Activated CD4-positive, alpha-beta memory T cell treated with anti-CD3 and anti-CD28 coated beads, Interleukin-2, amount 10 ng/mL, durations not matched to agents 7 days and 5 days (primary cell): ENCODE measurements around the gene DYSF. TPM values are rescaled to one million over a fixed set of nuclear protein-coding genes. Genes with fewer than 3 reads are reported as not detected.

Source experiments
- CTCF ChIA-PET: fragments of 350-600 bp; sonication (Branson Sonifier 250); formaldehyde crosslinking; loops from one replicate; lab custom pipeline; 2021; ENCODE audit warnings: antibody characterized with exemption, inconsistent platforms; lab: Charles Lee
- POLR2A ChIA-PET: fragments of 350-600 bp; sonication (Branson Sonifier 250); formaldehyde crosslinking; loops from one replicate; lab custom pipeline; 2021; ENCODE audit warnings: antibody characterized with exemption; lab: Charles Lee
- DNase-seq: peaks from one replicate; pipeline ENCODE4 v3.0.0-alpha.2; 2020
- H3K27ac Mint-ChIP-seq: one replicate; pipeline ENCODE4 v1.8.0; 2021; ENCODE audit warnings: mild to moderate bottlenecking, mixed read lengths
- H3K27me3 Mint-ChIP-seq: one replicate; pipeline ENCODE4 v1.8.0; 2021; ENCODE audit warnings: mixed read lengths
- H3K36me3 Mint-ChIP-seq: one replicate; pipeline ENCODE4 v1.8.0; 2021; ENCODE audit warnings: low read depth, mixed read lengths
- H3K4me1 Mint-ChIP-seq: one replicate; pipeline ENCODE4 v1.8.0; 2021; ENCODE audit warnings: mixed read lengths
- H3K4me3 Mint-ChIP-seq: one replicate; pipeline ENCODE4 v1.8.0; 2021; ENCODE audit warnings: mild to moderate bottlenecking, mixed read lengths
- H3K9me3 Mint-ChIP-seq: one replicate; pipeline ENCODE4 v1.8.0; 2021; ENCODE audit warnings: mixed read lengths
- total RNA-seq, 2 experiments: library from RNA; stranded (reverse); gene quantifications; one replicate each; pipeline ENCODE4 v1.2.3, GENCODE V29; 2021

Gene DYSF
- total RNA-seq, 2 experiments from 2014 or later = not detected

DNA sequence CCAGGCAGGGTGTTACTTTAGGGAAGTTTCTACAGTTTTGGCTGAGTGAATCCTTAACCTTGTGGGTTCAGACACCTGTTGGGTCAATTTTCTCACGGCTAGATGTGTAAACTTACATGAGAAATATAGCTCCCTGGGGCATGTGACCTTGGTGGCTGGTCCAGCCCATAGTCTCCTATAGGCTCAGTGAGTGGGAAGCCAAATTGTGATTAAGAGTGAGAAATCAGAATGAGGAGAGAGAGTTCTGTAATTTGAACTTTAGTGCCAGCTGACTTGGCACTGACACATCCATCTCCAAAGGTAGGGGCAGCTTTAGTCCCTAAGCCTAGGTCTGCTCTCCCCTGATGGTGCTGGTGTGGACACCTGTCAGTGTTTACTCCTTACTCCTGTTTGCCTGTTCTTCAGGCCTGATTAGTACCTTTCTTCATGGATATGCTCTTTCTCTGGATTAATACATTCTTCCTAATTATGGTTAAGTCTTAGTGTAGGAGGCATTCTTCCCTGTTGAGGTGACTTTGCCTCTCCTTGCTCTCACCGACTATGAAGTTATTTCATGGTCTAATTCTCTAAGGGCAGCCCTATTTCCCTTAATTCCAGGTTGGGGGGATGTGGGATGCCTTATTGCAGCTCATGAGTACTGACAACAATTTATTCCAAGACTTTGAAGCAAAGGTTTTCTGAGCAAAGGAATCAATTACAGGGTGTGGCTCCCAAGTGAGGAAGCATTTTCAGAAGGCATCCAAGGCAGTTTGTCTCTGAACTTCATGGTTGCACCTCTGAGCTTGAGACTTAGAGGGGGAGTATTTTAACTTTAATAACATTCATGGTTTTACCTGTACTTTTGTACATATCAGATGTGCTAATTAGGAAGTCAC is 177.3 kb downstream of the DYSF start:
- ChIA-PET CTCF (no interaction called here), POLR2A (no interaction called here)
- H3K4me3 Mint-ChIP-seq = no peak overlapping the region
- H3K9me3 Mint-ChIP-seq = no peaks in the 10 kb centered on the region
- no peaks in the 10 kb centered on the region for H3K36me3 Mint-ChIP-seq
- no peak overlapping the region for H3K27ac Mint-ChIP-seq
- H3K27me3 Mint-ChIP-seq = peaks cover 20% of the 10 kb centered on the region
- no peaks in the 10 kb centered on the region for H3K4me1 Mint-ChIP-seq
- no peak for DNase-seq

- Mint-ChIP-seq H3K4me3 (no peak overlapping the region), H3K9me3 (no peaks in the 10 kb centered on the region), H3K36me3 (no peaks in the 10 kb centered on the region), H3K27me3 (peaks cover 20% of the 10 kb centered on the region), H3K27ac (no peak overlapping the region), H3K4me1 (no peaks in the 10 kb centered on the region)
- no peak for DNase-seq
- ChIA-PET CTCF (no interaction called here), POLR2A (no interaction called here)
Observed at GRCh38 chr2:71631411-71631931, 178.1 kb downstream of the DYSF start.

- CTCF ChIA-PET = no interaction called here
- peaks cover 12% of the 10 kb centered on the region for H3K27me3 Mint-ChIP-seq
- POLR2A ChIA-PET = no interaction called here
- no peak overlapping the region for H3K27ac Mint-ChIP-seq
- no peak for DNase-seq
- no peaks in the 10 kb centered on the region for H3K36me3 Mint-ChIP-seq
- no peaks in the 10 kb centered on the region for H3K4me1 Mint-ChIP-seq
- H3K4me3 Mint-ChIP-seq = no peak overlapping the region
- H3K9me3 Mint-ChIP-seq = no peaks in the 10 kb centered on the region
Observed at GRCh38 chr2:71633086-71633485, 179.7 kb downstream of the DYSF start.

DNA sequence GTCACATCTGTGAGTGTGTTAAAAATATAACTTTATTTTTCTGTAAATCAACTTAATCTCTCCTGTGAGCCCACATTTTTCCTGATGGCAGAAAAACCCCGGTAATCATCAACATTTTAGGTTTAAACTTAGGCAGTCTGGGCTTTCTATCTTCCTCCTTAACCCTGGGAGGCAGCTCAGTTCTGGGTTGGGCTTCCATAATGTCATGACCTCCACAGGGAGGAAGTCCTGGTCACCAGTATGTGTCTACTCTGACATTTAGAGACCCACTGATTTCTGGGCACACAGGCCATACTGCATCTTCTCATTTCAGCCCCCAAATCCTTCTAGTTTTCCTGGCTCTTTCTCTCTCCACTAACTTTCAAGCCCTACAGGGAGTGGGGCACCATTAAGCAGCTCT is 181.2 kb downstream of the DYSF start:
- H3K4me1 Mint-ChIP-seq = no peaks in the 10 kb centered on the region
- DNase-seq = no peak
- H3K9me3 Mint-ChIP-seq = no peaks in the 10 kb centered on the region
- H3K4me3 Mint-ChIP-seq = no peak overlapping the region
- no peak overlapping the region for H3K27ac Mint-ChIP-seq
- H3K36me3 Mint-ChIP-seq = no peaks in the 10 kb centered on the region
- H3K27me3 Mint-ChIP-seq = peaks cover 6% of the 10 kb centered on the region
- ChIA-PET POLR2A (no interaction called here), CTCF (no interaction called here)

- Mint-ChIP-seq H3K27ac (no peak overlapping the region), H3K36me3 (no peaks in the 10 kb centered on the region), H3K9me3 (no peaks in the 10 kb centered on the region), H3K4me1 (no peaks in the 10 kb centered on the region), H3K4me3 (no peak overlapping the region), H3K27me3 (peaks cover 3% of the 10 kb centered on the region)
- ChIA-PET CTCF (no interaction called here), POLR2A (no interaction called here)
- DNase-seq = no peak
Observed at GRCh38 chr2:71635798-71636197, 182.4 kb downstream of the DYSF start.

DNA sequence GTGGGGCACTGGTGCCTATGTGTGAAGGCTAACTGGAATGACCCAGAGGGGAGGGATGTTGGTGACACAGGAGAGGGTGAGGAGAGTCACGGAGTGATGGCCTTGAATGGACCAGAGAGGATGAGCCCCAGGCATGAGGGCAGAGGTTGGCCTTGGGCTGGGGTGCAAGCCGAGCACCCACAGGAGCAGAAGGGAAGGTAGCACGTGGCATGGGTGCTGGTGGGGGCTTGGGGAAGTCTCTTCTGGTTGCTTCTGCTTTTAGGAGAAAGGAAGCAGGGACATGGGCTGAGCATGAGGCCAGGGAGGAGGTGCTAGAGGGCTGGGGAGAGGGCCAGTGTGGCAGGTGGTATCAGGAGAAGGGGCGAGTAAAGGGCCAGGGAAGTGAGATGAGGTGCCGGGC is 183.8 kb downstream of the DYSF start:
- H3K36me3 Mint-ChIP-seq = no peaks in the 10 kb centered on the region
- no peaks in the 10 kb centered on the region for H3K9me3 Mint-ChIP-seq
- no peaks in the 10 kb centered on the region for H3K4me1 Mint-ChIP-seq
- H3K27ac Mint-ChIP-seq = no peak overlapping the region
- POLR2A ChIA-PET = no interaction called here
- peaks cover 4% of the 10 kb centered on the region for H3K27me3 Mint-ChIP-seq
- no peak overlapping the region for H3K4me3 Mint-ChIP-seq
- CTCF ChIA-PET = no interaction called here
- DNase-seq = no peak

DNA sequence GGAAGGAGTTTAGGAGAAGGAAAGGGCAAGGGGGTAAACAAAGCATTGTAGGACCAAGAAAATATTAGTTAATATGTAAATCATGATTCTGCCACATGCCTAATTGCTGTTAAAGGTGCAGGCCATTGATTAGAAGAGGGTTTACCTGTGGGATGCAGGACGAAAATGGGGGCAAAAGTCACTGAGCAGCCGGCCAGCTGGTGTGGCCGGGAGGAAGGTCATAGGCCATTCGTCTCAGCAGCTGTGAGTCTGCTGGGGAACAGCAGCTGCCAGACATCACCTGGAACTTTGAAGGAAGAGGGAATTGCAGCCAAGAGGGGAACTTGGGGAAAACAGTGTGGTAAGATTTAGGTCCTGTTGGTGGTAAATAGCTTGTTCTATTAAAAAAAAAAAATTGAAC is 184.4 kb downstream of the DYSF start:
- no peaks in the 10 kb centered on the region for H3K4me1 Mint-ChIP-seq
- DNase-seq = no peak
- POLR2A ChIA-PET = no interaction called here
- no peaks in the 10 kb centered on the region for H3K36me3 Mint-ChIP-seq
- CTCF ChIA-PET = no interaction called here
- H3K27me3 Mint-ChIP-seq = peaks cover 5% of the 10 kb centered on the region
- no peaks in the 10 kb centered on the region for H3K9me3 Mint-ChIP-seq
- no peak overlapping the region for H3K27ac Mint-ChIP-seq
- H3K4me3 Mint-ChIP-seq = no peak overlapping the region

- no peak for DNase-seq
- Mint-ChIP-seq H3K4me3 (no peak overlapping the region), H3K9me3 (no peaks in the 10 kb centered on the region), H3K4me1 (no peaks in the 10 kb centered on the region), H3K27me3 (peaks cover 4% of the 10 kb centered on the region), H3K27ac (no peak overlapping the region), H3K36me3 (no peaks in the 10 kb centered on the region)
- ChIA-PET POLR2A (no interaction called here), CTCF (no interaction called here)
Observed at GRCh38 chr2:71639735-71640134, 186.4 kb downstream of the DYSF start.

DNA sequence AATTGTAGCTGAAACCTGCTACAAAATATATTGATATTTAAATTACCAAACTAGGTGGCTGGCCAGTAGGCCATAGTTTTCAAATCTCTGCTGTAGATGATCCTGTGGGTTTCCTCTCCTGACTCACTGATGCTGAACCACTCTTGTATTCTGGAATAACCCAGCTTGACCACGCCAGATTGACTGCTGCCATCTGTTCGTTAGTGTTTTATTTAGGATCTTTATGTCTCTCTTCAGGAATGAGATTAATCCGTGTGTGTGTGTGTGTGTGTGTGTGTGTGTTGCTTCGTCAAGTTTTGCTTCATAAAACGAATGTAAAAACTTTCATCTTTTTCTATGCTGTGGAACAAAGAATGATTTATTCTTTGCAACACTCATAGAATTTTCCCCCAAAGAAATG is 187.1 kb downstream of the DYSF start:
- Mint-ChIP-seq H3K36me3 (no peaks in the 10 kb centered on the region), H3K4me1 (no peaks in the 10 kb centered on the region), H3K9me3 (no peaks in the 10 kb centered on the region), H3K4me3 (no peak overlapping the region), H3K27me3 (peaks cover 4% of the 10 kb centered on the region), H3K27ac (no peak overlapping the region)
- no peak for DNase-seq
- ChIA-PET CTCF (no interaction called here), POLR2A (no interaction called here)

DNA sequence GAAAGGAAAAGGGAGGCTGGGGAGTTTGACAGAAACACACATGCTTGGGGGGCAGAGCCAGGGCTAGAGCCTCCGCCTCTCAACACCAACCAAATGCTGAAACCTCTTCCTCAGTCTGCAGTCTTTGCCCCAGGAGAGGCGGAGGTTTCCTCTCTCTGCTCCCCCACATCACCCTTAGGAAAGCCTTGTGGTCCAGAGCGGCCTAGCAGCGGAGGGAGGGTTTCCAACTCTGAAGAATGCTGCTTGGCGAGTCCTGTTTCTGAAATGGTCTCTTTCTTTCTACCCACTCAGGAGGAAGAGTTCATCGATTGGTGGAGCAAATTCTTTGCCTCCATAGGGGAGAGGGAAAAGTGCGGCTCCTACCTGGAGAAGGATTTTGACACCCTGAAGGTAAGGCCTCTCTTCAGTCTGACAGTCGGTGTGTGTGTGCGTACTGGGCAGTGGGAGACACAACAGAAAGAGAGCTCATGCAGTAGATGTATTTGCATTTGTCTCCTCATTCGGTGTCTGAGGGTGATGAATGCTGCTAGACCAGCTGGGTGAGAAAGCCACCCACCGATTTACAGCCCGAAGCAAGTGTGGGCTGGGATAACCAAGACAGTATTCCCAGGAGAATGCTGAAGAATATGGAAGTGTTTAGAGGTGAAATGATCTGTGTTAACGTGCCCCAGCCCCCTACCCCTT is 190.5 kb downstream of the DYSF start:
- Mint-ChIP-seq H3K36me3 (no peaks in the 10 kb centered on the region), H3K4me3 (no peak overlapping the region), H3K4me1 (peaks cover 2% of the 10 kb centered on the region), H3K9me3 (no peaks in the 10 kb centered on the region), H3K27me3 (peaks cover 10% of the 10 kb centered on the region), H3K27ac (no peak overlapping the region)
- no peak for DNase-seq
- CTCF ChIA-PET = no interaction called here
- POLR2A ChIA-PET = no interaction called here

GRCh38 chr2:71646028-71646427 is 192.7 kb downstream of the DYSF start:
- CTCF ChIA-PET = no interaction called here
- H3K4me1 Mint-ChIP-seq = peaks cover 2% of the 10 kb centered on the region

DNA sequence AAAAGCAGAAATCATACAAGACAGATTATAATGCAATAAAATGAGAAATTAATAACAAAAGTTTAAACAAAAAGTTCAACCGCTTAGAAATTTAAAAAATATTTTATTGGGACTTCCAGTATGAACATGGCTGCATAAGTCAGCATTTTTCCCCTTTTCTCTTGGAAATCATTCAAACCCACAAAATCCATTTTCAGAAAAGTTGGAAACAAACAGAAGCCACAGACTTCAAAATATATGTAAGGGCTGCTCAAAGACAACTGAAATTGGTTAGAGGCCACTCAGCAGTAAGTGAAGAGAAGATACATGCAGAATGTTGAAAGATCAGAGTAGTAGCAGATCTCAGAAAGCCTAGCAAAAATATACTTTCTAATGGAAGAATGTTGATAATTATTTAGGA is 194.0 kb downstream of the DYSF start:
- ChIA-PET POLR2A (no interaction called here), CTCF (no interaction called here)
- Mint-ChIP-seq H3K27ac (no peak overlapping the region), H3K9me3 (no peaks in the 10 kb centered on the region), H3K36me3 (no peaks in the 10 kb centered on the region), H3K4me3 (no peak overlapping the region), H3K4me1 (peaks cover 2% of the 10 kb centered on the region), H3K27me3 (peaks cover 16% of the 10 kb centered on the region)
- DNase-seq = no peak

More at GRCh38 chr2:71646028-71646427, 192.7 kb downstream of the DYSF start:
- DNase-seq = no peak
- POLR2A ChIA-PET = no interaction called here
- no peak overlapping the region for H3K4me3 Mint-ChIP-seq
- H3K27me3 Mint-ChIP-seq = peaks cover 16% of the 10 kb centered on the region
- H3K9me3 Mint-ChIP-seq = no peaks in the 10 kb centered on the region
- H3K27ac Mint-ChIP-seq = no peak overlapping the region
- no peaks in the 10 kb centered on the region for H3K36me3 Mint-ChIP-seq

DNA sequence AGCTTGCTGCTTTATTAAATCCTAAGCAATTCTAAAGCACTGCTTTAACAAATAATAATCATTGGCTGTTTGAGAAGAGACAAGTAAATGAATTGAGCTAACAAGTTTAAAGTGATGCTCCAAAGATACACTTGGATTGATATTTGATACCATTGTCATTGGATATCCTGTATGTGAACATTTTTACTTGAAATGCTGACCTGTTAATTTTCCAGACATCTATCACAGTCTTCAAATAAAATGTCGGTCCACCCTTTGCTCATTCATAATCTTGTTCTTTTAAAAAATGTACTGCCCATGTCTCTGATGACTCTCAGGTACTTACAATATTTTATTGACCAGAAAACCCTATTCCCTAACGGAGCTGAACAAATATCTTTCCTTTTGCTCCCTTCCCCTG is 202.1 kb downstream of the DYSF start:
- Mint-ChIP-seq H3K4me1 (no peaks in the 10 kb centered on the region), H3K4me3 (no peak overlapping the region), H3K27me3 (peaks cover 9% of the 10 kb centered on the region), H3K27ac (no peak overlapping the region), H3K9me3 (peaks cover 20% of the 10 kb centered on the region), H3K36me3 (no peaks in the 10 kb centered on the region)
- DNase-seq = no peak
- CTCF ChIA-PET = no interaction called here
- POLR2A ChIA-PET = no interaction called here
